Ammon's horn (tissue), 1 donor: ENCODE results near the gene CAPN12.

Experiments
- DNase-seq: peaks from one replicate; pipeline ENCODE4 v3.0.0-alpha.2; 2016; ENCODE audit warnings: low spot score

CAPN12 gene

DNA sequence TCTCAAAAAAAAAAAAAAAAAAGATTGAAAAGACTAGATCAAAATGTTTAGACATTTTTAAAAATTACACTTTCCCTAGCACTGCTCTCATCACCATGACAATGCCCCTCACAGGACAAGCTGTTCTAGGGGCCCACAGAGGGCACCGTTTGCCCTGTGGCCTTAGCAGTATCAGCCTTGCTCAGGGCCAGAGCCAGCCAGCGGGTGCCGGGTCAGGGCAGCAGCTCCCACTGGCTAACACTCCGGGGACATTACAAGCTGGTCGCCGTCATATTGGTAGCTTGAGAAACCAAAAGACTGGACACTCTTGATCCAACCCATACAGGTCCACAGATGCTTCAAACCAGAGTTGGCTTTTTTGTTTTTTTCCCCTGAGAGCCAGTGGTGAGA, 18.0 kb downstream of the CAPN12 start:
- DNase-seq = no peak

GRCh38 chr19:38725469-38726283, 18.6 kb downstream of the CAPN12 start:
- DNase-seq = no peak

- DNase-seq = no peak
These were observed 20.1 kb downstream of the CAPN12 start for GRCh38 chr19:38723990-38724854.

GRCh38 chr19:38723606-38723965, 20.7 kb downstream of the CAPN12 start:
- no peak for DNase-seq

GRCh38 chr19:38722947-38723605, 21.2 kb downstream of the CAPN12 start:
- no peak for DNase-seq

GRCh38 chr19:38721979-38722773, 22.1 kb downstream of the CAPN12 start:
- peak; percentile 96 for DNase-seq

GRCh38 chr19:38721496-38721895, 22.8 kb downstream of the CAPN12 start:
- no peak for DNase-seq

DNA sequence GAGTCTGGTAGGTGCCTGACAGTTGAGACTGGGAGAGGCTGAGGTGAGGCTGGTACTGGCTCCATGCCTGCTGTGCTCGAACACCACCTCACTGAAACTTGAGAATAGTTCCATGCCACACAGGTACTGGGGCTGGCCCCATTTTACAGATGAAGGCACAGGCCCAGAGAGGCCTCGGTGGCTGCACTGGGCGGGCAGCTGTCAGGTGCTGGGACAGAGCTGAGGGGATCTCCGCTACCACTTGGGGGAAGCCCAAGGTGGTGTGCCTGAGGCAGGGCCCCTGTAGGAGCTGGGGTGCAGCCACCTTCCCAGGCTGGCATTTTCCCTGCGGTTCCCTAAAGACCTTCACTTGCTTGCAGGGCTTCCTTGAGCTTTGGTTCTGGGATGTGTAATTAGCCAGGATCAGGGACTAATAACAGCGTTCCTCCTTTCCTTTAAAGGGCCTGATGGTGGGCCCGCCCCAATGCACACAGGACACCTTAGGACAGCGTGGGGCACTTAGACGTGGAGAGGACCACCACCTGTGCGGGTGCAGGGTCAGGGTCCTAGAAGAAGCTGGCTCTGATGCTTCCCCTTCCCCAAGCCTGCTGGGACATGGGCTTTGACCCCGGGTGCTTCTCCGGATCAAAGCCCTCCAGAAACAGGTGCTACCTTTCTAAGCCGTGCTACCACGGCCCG, 23.6 kb downstream of the CAPN12 start:
- no peak for DNase-seq

DNA sequence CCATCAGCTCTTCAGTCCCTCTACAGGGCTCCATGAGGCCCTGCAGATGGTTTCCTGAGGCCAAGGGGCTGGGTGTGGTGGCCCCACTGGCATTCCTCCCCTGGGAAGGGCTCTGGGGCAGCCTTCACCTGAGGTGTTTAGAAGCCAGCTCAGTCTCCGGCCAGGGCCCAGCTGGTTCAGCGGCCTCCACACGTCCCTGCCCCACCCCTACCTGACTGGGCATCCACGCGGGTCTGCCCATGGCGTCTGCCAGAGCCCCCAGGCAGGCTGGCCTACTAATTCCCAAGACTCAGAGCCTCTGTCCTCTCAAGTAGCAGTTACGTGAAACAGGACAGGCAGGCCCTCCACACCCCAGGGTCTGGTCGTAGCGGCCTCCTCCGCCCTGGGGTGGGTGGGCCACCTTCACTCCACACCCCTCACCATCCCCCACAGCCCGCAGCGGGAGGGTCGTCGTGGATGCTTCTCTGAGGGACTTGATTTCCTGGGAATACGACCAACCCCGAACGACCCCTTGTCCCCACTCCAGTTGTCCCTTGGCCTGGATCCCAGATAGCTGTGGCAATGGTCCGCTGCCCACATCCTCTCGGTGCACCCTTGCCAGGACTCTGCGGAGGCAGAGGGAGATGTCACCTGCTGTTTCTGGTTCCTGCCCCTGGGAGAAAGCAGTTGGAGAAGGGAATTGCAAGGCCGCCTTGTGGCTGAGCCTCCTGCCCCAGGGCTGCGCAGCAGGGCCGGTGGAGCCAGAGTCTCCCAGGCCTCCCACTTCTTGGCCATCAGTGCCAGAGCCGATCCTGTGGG, 24.3 kb downstream of the CAPN12 start:
- DNase-seq = no peak

DNA sequence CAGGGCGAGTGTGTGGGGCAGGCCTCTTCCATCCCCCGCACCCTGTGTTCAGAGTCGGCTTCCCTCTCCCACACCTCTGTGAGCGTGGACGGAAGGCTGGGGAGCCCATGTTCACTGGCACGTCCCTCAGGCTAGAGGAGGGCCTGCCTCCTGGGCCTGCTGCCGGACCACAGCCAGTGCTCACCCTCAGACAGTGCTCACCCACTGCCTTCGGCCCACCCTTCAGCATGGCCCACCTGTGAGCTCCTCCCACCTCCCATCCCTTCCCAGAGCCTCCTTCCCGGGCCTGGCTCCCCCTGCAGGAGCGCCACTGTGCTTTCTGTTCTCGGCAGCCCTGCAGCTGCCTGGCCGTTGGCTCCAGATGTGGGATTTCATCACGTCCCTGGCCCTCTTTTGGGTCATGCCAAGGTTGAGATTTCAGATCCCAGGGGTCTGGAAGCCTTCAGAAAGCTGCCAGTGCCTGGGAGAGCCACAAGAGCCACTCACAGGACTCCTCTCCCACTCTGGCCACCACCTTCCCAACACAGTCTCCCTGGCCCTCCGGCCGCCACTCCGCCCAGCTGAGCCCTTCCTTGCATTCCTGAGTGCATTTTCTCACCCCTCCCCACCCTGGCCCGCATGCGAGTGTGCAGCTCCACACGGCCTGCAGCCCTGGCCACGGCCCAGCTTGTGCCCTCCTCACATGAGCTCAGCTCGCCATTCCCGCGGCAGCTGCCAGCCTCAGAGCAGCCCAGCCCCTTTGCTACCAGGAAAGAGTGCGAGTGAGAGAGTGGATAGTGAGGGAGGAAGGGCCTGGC, 25.3 kb downstream of the CAPN12 start:
- peak; percentile 84 for DNase-seq

DNA sequence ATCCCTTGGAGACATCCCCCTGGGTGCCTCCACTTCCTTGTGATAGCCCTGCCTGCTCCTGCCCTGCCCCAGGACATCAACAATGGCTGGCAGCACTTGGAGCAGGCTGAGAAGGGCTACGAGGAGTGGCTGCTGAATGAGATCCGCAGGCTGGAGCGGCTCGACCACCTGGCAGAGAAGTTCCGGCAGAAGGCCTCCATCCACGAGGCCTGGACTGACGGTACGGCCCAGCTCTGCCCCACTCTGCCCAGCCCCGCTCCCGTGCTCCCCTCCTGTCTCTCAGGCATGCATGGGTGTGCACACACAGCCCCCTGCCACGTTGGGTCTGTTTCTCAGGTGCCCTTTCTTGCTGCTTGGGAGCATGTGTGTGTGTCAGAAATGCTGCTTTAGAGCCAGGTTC, 26.4 kb downstream of the CAPN12 start:
- no peak for DNase-seq

- DNase-seq = no peak
These were observed 27.2 kb downstream of the CAPN12 start for GRCh38 chr19:38717051-38717450.

GRCh38 chr19:38715555-38715954, 28.7 kb downstream of the CAPN12 start:
- DNase-seq = no peak

DNA sequence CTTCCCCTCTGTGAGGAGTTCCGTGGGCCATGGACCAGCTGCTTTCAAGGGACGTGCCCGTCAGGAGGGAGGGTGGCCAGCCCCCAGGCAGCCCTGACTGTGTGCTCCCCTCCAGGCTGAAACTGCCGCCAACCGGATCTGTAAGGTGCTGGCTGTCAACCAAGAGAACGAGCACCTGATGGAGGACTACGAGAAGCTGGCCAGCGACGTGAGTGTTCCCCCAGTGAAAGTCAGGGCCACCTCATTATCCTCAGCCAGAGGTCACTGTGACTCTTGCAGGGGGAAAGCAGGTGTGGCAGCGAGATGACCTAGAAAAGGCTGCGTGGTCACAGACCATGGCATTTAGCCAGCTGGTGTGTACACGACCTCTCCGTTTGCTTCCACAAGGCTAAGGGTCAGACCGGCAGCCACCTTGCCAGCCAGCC, 29.9 kb downstream of the CAPN12 start:
- no peak for DNase-seq

- DNase-seq = no peak
These were observed 30.4 kb downstream of the CAPN12 start for GRCh38 chr19:38713865-38714264.

GRCh38 chr19:38713227-38713649, 31.0 kb downstream of the CAPN12 start:
- peak; percentile 49 for DNase-seq

DNA sequence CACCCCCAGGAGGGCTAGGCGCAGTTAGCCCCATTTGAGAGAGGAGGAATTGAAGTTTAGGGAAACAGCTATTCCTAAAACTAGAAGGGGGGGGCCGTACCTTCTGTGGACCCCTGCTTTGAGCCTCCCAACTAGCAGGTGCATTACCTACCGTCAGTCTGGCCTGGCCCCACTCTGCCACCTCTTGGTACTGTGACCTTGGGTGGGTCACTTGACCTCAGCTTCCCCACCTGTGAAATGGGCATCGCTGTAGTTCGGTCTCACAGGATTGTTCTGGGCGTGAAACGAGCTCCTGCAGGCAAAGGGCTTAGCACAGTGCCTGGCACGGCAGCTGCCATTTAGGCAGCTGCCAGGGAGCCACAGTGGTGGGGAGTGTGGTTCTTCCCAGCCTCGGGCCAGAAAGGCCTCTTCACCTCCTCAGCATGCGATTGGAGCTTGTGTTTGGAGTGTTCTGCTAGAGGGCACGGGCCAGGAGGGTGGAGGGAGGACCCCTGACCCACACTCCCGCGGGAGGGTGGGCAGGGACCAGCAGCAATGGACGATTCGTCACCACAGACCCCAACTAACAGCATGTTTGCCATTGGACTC, 32.0 kb downstream of the CAPN12 start:
- DNase-seq = no peak

GRCh38 chr19:38711726-38712153, 32.5 kb downstream of the CAPN12 start:
- no peak for DNase-seq
